Spleen (tissue), 11 donors: ENCODE data around the gene COL23A1. TPM values are rescaled to one million over a fixed set of nuclear protein-coding genes. Genes with fewer than 3 reads are reported as not detected.

ENCODE experiments used
- DNase-seq: peaks from one replicate; pipeline ENCODE4 v3.0.0-alpha.2; 2020
- H3K27ac ChIP-seq, 8 donors: fragments of 200-600 bp; sonication (generic) in 7 of 8; 1 replicate in 4 of 8; 2 replicates in 4 of 8; pipeline versions ENCODE4 v1.5.0 to v1.8.0; 2016 to 2021; ENCODE audit warnings: inconsistent platforms in 4 of 8, mild to moderate bottlenecking in 4 of 8, moderate library complexity in 1 of 8
- H3K27me3 ChIP-seq, 7 donors: fragments of 200-600 bp; sonication (generic) in 6 of 7; replicated peaks in 1 of 7; 1 replicate in 4 of 7; 2 replicates in 3 of 7; pipeline versions ENCODE4 v1.5.0 to v1.8.0; 2016 to 2021; ENCODE audit warnings: inconsistent platforms in 3 of 7, mild to moderate bottlenecking in 1 of 7
- H3K36me3 ChIP-seq, 6 donors: fragments of 200-600 bp; sonication (generic) in 5 of 6; 1 replicate in 4 of 6; 2 replicates in 2 of 6; pipeline versions ENCODE4 v1.5.0 to v1.8.0; 2016 to 2021; ENCODE audit warnings: inconsistent platforms in 2 of 6
- H3K4me1 ChIP-seq, 6 donors: fragments of 200-600 bp; sonication (generic) in 5 of 6; 1 replicate in 3 of 6; 2 replicates in 3 of 6; pipeline versions ENCODE4 v1.5.0 to v1.8.0; 2016 to 2021; ENCODE audit warnings: inconsistent platforms in 3 of 6
- H3K4me3 ChIP-seq, 8 donors: fragments of 200-600 bp; sonication (generic) in 7 of 8; 1 replicate in 4 of 8; 2 replicates in 4 of 8; pipeline versions ENCODE4 v1.5.0 to v1.8.0; 2016 to 2021; ENCODE audit warnings: inconsistent platforms in 4 of 8, mild to moderate bottlenecking in 4 of 8, moderate library complexity in 2 of 8
- H3K9me3 ChIP-seq, 8 donors: fragments of 200-600 bp; sonication (generic) in 7 of 8; 1 replicate in 4 of 8; 2 replicates in 4 of 8; pipeline versions ENCODE4 v1.5.0 to v1.8.0; 2016 to 2021; ENCODE audit warnings: inconsistent platforms in 4 of 8
- CTCF ChIP-seq, 11 experiments: fragments of 200-600 bp in 7 of 11; fragments of 450-650 bp in 4 of 11; sonication (generic) in 4 of 11; IDR thresholded peaks in 8 of 11; conservative IDR thresholded peaks in 3 of 11; 1 replicate in 7 of 11; 2 replicates in 4 of 11; pipeline versions ENCODE4 v1.4.0 to v1.8.0; 2016 to 2021; ENCODE audit warnings: antibody characterized with exemption in 11 of 11, inconsistent platforms in 4 of 11, mild to moderate bottlenecking in 1 of 11
- POLR2A ChIP-seq, 3 donors: fragments of 450-650 bp; IDR thresholded peaks; one replicate each; pipeline ENCODE4 v1.5.1; 2017; ENCODE audit warnings: antibody characterized with exemption in 3 of 3, mild to moderate bottlenecking in 1 of 3
- POLR2AphosphoS5 ChIP-seq, 3 donors: sonication (generic); formaldehyde crosslinking; IDR thresholded peaks; one replicate each; pipeline ENCODE4 v1.5.1; 2017; ENCODE audit warnings: antibody characterized with exemption in 3 of 3
- WGBS, 5 donors: extraction: QIAGEN DNeasy Blood & Tissue Kit in 3 of 5; methylation state at CpG; one replicate each; pipeline versions ENCODE4 v1.1.5 to v1.1.7; 2013 to 2018; 5-methylcytosine and 5-hydroxymethylcytosine counted together
- intact Hi-C: fragments of 100-400 bp; cut with DNase I; formaldehyde crosslinking; loops from one replicate; pipeline ENCODE4 v1.15.0; 2023; ENCODE audit warnings: low total_unique reads
- polyA plus RNA-seq, 3 donors: library from polyadenylated mRNA; stranded (reverse); fragments of 200-250 nt; gene quantifications; one replicate each; pipeline ENCODE4 v1.2.1, GENCODE V29; 2013
- small RNA-seq, 4 donors: library from RNA; depleted of rRNA; stranded (forward); fragments of <200 nt; gene quantifications; one replicate each; pipeline ENCODE3, GENCODE V24; 2016
- total RNA-seq, 7 donors: library from RNA; depleted of rRNA in 3 of 7; stranded (reverse); fragments of >200 nt in 3 of 7; fragmentation: NEBNext Ultra II Directional in 4 of 7; extraction: Animal tissue kit (Norgen Biotek cat#: 25700) in 4 of 7; gene quantifications; one replicate each; pipeline versions ENCODE4 v1.1.0 to v1.2.1, GENCODE V29; 2016 to 2021
- donor health status: healthy with polysubstance abuse.
- donor health status: DM: no; HTN: no; CAD: no; lungs with moderate emphysema.
- donor health status: DM: no; HTN: no; CAD: no.
- donor health status: Bipolar disorder and iron deficiency.
- donor health status: healthy.
- donor health status: DM: no; HTN: no; CAD: no.
- donor health status: DM: yes; HTN: yes; CAD: no.

Gene COL23A1
- total and polyA plus RNA-seq, 10 donors = 0.63 to 3.8 (median 1.9) TPM

- H3K9me3 ChIP-seq = no peaks in the 10 kb centered on the region
- no peak overlapping the region for H3K4me3 ChIP-seq
- H3K36me3 ChIP-seq = no peaks in the 10 kb centered on the region
- intact Hi-C loops = no loop called here
- WGBS, 5 donors = 68 to 88% (median 80%) methylated on average over 2 of the region's 2 CpGs
- TF ChIP-seq CTCF (IDR thresholded peaks at IDR 0.05 in 8 of 11, conservative IDR thresholded peaks at IDR 0.05 in 3 of 11) (no peak), POLR2AphosphoS5 (IDR thresholded peaks at IDR 0.05) (no peak), POLR2A (IDR thresholded peaks at IDR 0.05) (no peak)
- H3K4me1 ChIP-seq = peaks cover 0 to 19% (median 8%) of the 10 kb centered on the region in 6 donors
- H3K27ac ChIP-seq = no peak overlapping the region
- no peak for DNase-seq
- H3K27me3 ChIP-seq = peaks cover 0 to 38% (median 0%) of the 10 kb centered on the region in 7 donors
Observed at GRCh38 chr5:178192244-178192643, 397.9 kb downstream of the COL23A1 start.

DNA sequence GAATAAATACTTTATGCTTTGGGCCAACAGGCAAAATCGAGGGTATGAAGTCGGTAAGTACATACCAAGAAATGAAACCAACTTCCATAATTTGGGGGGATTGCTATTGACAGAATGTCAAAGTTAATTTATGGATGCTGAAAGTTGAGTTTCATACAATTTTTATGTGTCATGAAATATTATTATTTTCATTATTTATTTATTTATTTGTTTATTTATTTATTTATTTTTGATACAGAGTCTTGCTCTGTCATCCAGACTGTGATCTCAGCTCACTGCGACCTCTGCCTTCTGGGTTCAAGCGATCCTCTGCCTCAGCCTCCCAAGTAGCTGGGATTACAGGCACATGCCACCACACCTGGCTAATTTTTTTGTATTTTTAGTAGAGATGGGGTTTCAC is 398.5 kb downstream of the COL23A1 start:
- no peak for DNase-seq
- Histone ChIP-seq H3K27me3 (peaks cover 0 to 38% (median 0%) of the 10 kb centered on the region in 7 donors), H3K4me3 (no peak overlapping the region), H3K27ac (no peak overlapping the region), H3K9me3 (no peaks in the 10 kb centered on the region), H3K36me3 (no peaks in the 10 kb centered on the region), H3K4me1 (peaks cover 0 to 19% (median 8%) of the 10 kb centered on the region in 6 donors)
- WGBS, 5 donors = 74 to 89% (median 84%) methylated on average over 4 of the region's 4 CpGs
- TF ChIP-seq CTCF (IDR thresholded peaks at IDR 0.05 in 8 of 11, conservative IDR thresholded peaks at IDR 0.05 in 3 of 11) = no peak
- TF ChIP-seq POLR2A (IDR thresholded peaks at IDR 0.05) = no peak
- TF ChIP-seq POLR2AphosphoS5 (IDR thresholded peaks at IDR 0.05) = no peak
- intact Hi-C loops = no loop called here

- H3K27me3 ChIP-seq = peaks cover 0 to 37% (median 0%) of the 10 kb centered on the region in 7 donors
- no peak overlapping the region for H3K27ac ChIP-seq
- DNase-seq = no peak
- TF ChIP-seq CTCF (IDR thresholded peaks at IDR 0.05 in 8 of 11, conservative IDR thresholded peaks at IDR 0.05 in 3 of 11) (no peak), POLR2A (IDR thresholded peaks at IDR 0.05) (no peak), POLR2AphosphoS5 (IDR thresholded peaks at IDR 0.05) (no peak)
- intact Hi-C loops = no loop called here
- H3K4me3 ChIP-seq = no peak overlapping the region
- WGBS, 5 donors = 43 to 76% (median 48%) methylated on average over 2 of the region's 2 CpGs
- no peaks in the 10 kb centered on the region for H3K36me3 ChIP-seq
- peaks cover 0 to 17% (median 8%) of the 10 kb centered on the region in 6 donors for H3K4me1 ChIP-seq
- H3K9me3 ChIP-seq = no peaks in the 10 kb centered on the region
Observed at GRCh38 chr5:178189433-178189832, 400.8 kb downstream of the COL23A1 start.

Small RNA genes lying within 50 kb of the gene (small RNA-seq; reads per million reads assigned to genes)
- gene RN7SKP70 = 0 reads per million in 4 donors
- 0 reads per million in 4 donors for gene RN7SL646P

Other genes starting within 250 kb of the COL23A1 start
- gene CLK4, start 36.7 kb upstream of the COL23A1 start, total RNA-seq = 10 to 100 TPM; 35.1 to 95.9 (median 54.8) TPM
- gene CLK4, start 36.7 kb upstream of the COL23A1 start, polyA plus RNA-seq = 10 to 100 TPM; 30.2 to 53.3 (median 44.4) TPM
- gene ZNF354A, start 140.3 kb upstream of the COL23A1 start, total RNA-seq = 10 to 100 TPM; 13.7 to 28.7 (median 16.3) TPM
- 10 to 100 TPM in 2 of 3 donors, 1 to 10 TPM in 1; 9.0 to 11.6 (median 10.3) TPM for gene ZNF354A, start 140.3 kb upstream of the COL23A1 start, polyA plus RNA-seq